Muscle of back (tissue), 11 donors: ENCODE results near the gene PCBD2. TPM values are rescaled to one million over a fixed set of nuclear protein-coding genes. Genes with fewer than 3 reads are reported as not detected.
"Not testable (repeated sequence)": the region's sequence is repeated elsewhere in the genome, so short reads cannot be mapped to it uniquely, and the experiment has no call there.

ENCODE experiments used
- DNase-seq, 3 donors: peaks; one replicate each; pipeline versions ENCODE4 v3.0.0 to v3.0.0-alpha.2; 2013
- polyA plus RNA-seq, 10 donors: library from polyadenylated mRNA; unstranded; fragments of 120-200 nt; gene quantifications; one replicate each; pipeline ENCODE4 v1.2.1, GENCODE V29; 2013; ENCODE audit not compliant: insufficient read length in 10 of 10

Gene PCBD2
- polyA plus RNA-seq, 10 donors = 6.5 to 13.8 (median 8.6) TPM

- no peak for DNase-seq
Measured at GRCh38 chr5:134957920-134958608, 53.1 kb downstream of the PCBD2 start.

- DNase-seq = no peak
Measured at GRCh38 chr5:134958755-134959154, 53.8 kb downstream of the PCBD2 start.

GRCh38 chr5:134963098-134963497 is 58.2 kb downstream of the PCBD2 start:
- no peak for DNase-seq

GRCh38 chr5:134964359-134965270 is 59.7 kb downstream of the PCBD2 start:
- no peak for DNase-seq

- no peak for DNase-seq
Measured at GRCh38 chr5:134965271-134965825, 60.4 kb downstream of the PCBD2 start.

- no peak for DNase-seq
Measured at GRCh38 chr5:134967607-134968006, 62.7 kb downstream of the PCBD2 start, which contains the start of gene CATSPER3. Gene CATSPER3 (plus strand): TSS chr5:134967907. CDS start chr5:134967992, 85 bp downstream.

GRCh38 chr5:134968055-134968454 is 63.1 kb downstream of the PCBD2 start:
- no peak for DNase-seq

- no peak for DNase-seq
Measured at GRCh38 chr5:134969166-134969565, 64.2 kb downstream of the PCBD2 start.

- DNase-seq = peak in 1 of 3 donors; percentile 14
Measured at GRCh38 chr5:134975078-134975715, 70.3 kb downstream of the PCBD2 start.

- DNase-seq = no peak
Measured at GRCh38 chr5:134975843-134976242, 70.9 kb downstream of the PCBD2 start.

- DNase-seq = no peak
Measured at GRCh38 chr5:134976841-134977240, 71.9 kb downstream of the PCBD2 start.

- DNase-seq = no peak
Measured at GRCh38 chr5:134979416-134979815, 74.5 kb downstream of the PCBD2 start.

GRCh38 chr5:134982230-134982629 is 77.3 kb downstream of the PCBD2 start:
- no peak for DNase-seq

GRCh38 chr5:134989266-134989830 is 84.4 kb downstream of the PCBD2 start:
- no peak for DNase-seq

GRCh38 chr5:134990183-134990582 is 85.3 kb downstream of the PCBD2 start:
- not testable (repeated sequence) for DNase-seq

GRCh38 chr5:134992148-134992547 is 87.2 kb downstream of the PCBD2 start:
- DNase-seq = no peak

GRCh38 chr5:134993161-134993560 is 88.2 kb downstream of the PCBD2 start:
- DNase-seq = no peak

GRCh38 chr5:134994560-134995156 is 89.7 kb downstream of the PCBD2 start:
- DNase-seq = no peak

- DNase-seq = no peak
Measured at GRCh38 chr5:134995850-134996402, 91.0 kb downstream of the PCBD2 start.

GRCh38 chr5:134997015-134997414 is 92.1 kb downstream of the PCBD2 start:
- DNase-seq = no peak

GRCh38 chr5:134998068-134998467 is 93.1 kb downstream of the PCBD2 start:
- not testable (repeated sequence) for DNase-seq
